Epithelial cell of prostate (primary cell): Measurements from ENCODE around the gene ASB11.
A peak's percentile ranks its signal among the peaks of the same experiment; 100 is the strongest.
"Not testable (repeated sequence)": the region's sequence is repeated elsewhere in the genome, so short reads cannot be mapped to it uniquely, and the experiment has no call there.

ENCODE experiments used
- DNase-seq: peaks from one replicate; pipeline ENCODE4 v3.0.0-alpha.2; 2011; ENCODE audit warnings: low read depth, low spot score
- H3K27ac ChIP-seq: fragments of 450-650 bp; 2 replicates; pipeline ENCODE4 v1.5.1; 2017; ENCODE audit warnings: mild to moderate bottlenecking

The ASB11 gene

GRCh38 chrX:15311119-15311518 is 4.3 kb downstream of the ASB11 start:
- no peak overlapping the region for H3K27ac ChIP-seq
- DNase-seq: no peak

GRCh38 chrX:15310117-15310516 is 5.3 kb downstream of the ASB11 start:
- H3K27ac ChIP-seq: no peak overlapping the region

GRCh38 chrX:15305899-15306298 is 9.5 kb downstream of the ASB11 start:
- not testable (repeated sequence) for H3K27ac ChIP-seq, DNase-seq

More at GRCh38 chrX:15310117-15310516, 5.3 kb downstream of the ASB11 start:
- DNase-seq: no peak

- peak; percentile 0 for DNase-seq
- H3K27ac ChIP-seq: no peak overlapping the region
These were observed 13.5 kb downstream of the ASB11 start for GRCh38 chrX:15301924-15302323.

GRCh38 chrX:15299941-15300851 is 15.2 kb downstream of the ASB11 start:
- no peak for DNase-seq
- H3K27ac ChIP-seq: no peak overlapping the region

- no peak overlapping the region for H3K27ac ChIP-seq
- no peak for DNase-seq
These were observed 16.7 kb downstream of the ASB11 start for GRCh38 chrX:15298780-15299179.

- no peak for DNase-seq
- H3K27ac ChIP-seq: no peak overlapping the region
These were observed 17.2 kb downstream of the ASB11 start for GRCh38 chrX:15298201-15298600.

- DNase-seq: no peak
- peak overlapping the region; percentile 23 for H3K27ac ChIP-seq
These were observed 22.0 kb downstream of the ASB11 start for GRCh38 chrX:15293451-15293850.

- peak overlapping the region; percentile 23 for H3K27ac ChIP-seq
- DNase-seq: no peak
These were observed 22.6 kb downstream of the ASB11 start for GRCh38 chrX:15292861-15293260.

GRCh38 chrX:15277604-15278003 is 37.8 kb downstream of the ASB11 start:
- no peak for DNase-seq
- no peak overlapping the region for H3K27ac ChIP-seq

- H3K27ac ChIP-seq: no peak overlapping the region
These were observed 40.5 kb downstream of the ASB11 start for GRCh38 chrX:15274946-15275345.

GRCh38 chrX:15273275-15273674 is 42.2 kb downstream of the ASB11 start:
- H3K27ac ChIP-seq, DNase-seq: not testable (repeated sequence)

More at GRCh38 chrX:15274946-15275345, 40.5 kb downstream of the ASB11 start:
- DNase-seq: no peak

- no peak for DNase-seq
- H3K27ac ChIP-seq: no peak overlapping the region
These were observed 43.7 kb downstream of the ASB11 start for GRCh38 chrX:15271757-15272156.

GRCh38 chrX:15269618-15270521 is 45.6 kb downstream of the ASB11 start, which contains the start of gene ASB9:
Gene ASB9 (minus strand): TSS chrX:15270083. CDS start chrX:15269874, 209 bp downstream.
- H3K27ac ChIP-seq: peak within 1 kb of the TSS; percentile 81
- peak; percentile 77 for DNase-seq

GRCh38 chrX:15269120-15269519 is 46.3 kb downstream of the ASB11 start:
- peak; percentile 12 for DNase-seq

GRCh38 chrX:15254852-15255251 is 60.6 kb downstream of the ASB11 start:
- no peak overlapping the region for H3K27ac ChIP-seq
- no peak for DNase-seq

More at GRCh38 chrX:15269120-15269519, 46.3 kb downstream of the ASB11 start:
- peak overlapping the region; percentile 81 for H3K27ac ChIP-seq

- no peak for DNase-seq
- no peak overlapping the region for H3K27ac ChIP-seq
These were observed 69.5 kb downstream of the ASB11 start for GRCh38 chrX:15245896-15246295.

GRCh38 chrX:15244421-15244820 is 71.0 kb downstream of the ASB11 start:
- no peak for DNase-seq
- no peak overlapping the region for H3K27ac ChIP-seq

- no peak for DNase-seq
- H3K27ac ChIP-seq: no peak overlapping the region
These were observed 72.4 kb downstream of the ASB11 start for GRCh38 chrX:15242899-15243555.

- H3K27ac ChIP-seq: no peak overlapping the region
- no peak for DNase-seq
These were observed 74.1 kb downstream of the ASB11 start for GRCh38 chrX:15241301-15241700.
